Kidney (tissue), 14 donors: ENCODE data around the gene MSH5. TPM values are rescaled to one million over a fixed set of nuclear protein-coding genes. Genes with fewer than 3 reads are reported as not detected.
A peak's percentile ranks its signal among the peaks of the same experiment; 100 is the strongest.

Source experiments
- DNase-seq, 5 donors: peaks; one replicate each; pipeline ENCODE4 v3.0.0-alpha.2; 2013 to 2020
- FAIRE-seq: peaks from 2 replicates; lab custom pipeline; 2012; peaks lifted over from hg19 to GRCh38; lab: Jason Lieb, UNC
- H3K27ac ChIP-seq, 2 donors: one replicate each; pipeline ENCODE4 v1.7.0; 2013; ENCODE audit warnings: low read depth in 2 of 2, low read length in 2 of 2, inconsistent platforms in 1 of 2
- H3K27me3 ChIP-seq: one replicate; pipeline ENCODE4 v1.7.1; 2013; ENCODE audit warnings: low read length, inconsistent platforms; ENCODE audit not compliant: control insufficient read depth, insufficient read depth
- H3K36me3 ChIP-seq, 3 donors: one replicate each; pipeline versions ENCODE4 v1.7.0 to v1.7.1; 2013; ENCODE audit warnings: low read length in 3 of 3, control low read depth in 1 of 3, inconsistent platforms in 1 of 3; ENCODE audit not compliant: insufficient read depth in 3 of 3, control insufficient read depth in 2 of 3
- H3K4me1 ChIP-seq, 3 donors: one replicate each; pipeline versions ENCODE4 v1.7.0 to v1.7.1; 2013; ENCODE audit warnings: low read length in 3 of 3, inconsistent platforms in 1 of 3, low read depth in 1 of 3; ENCODE audit not compliant: control insufficient read depth in 2 of 3, insufficient read depth in 2 of 3
- H3K4me3 ChIP-seq, 3 donors: one replicate each; pipeline versions ENCODE4 v1.7.0 to v1.8.1; 2013; ENCODE audit warnings: low read length in 3 of 3, control low read depth in 1 of 3, inconsistent platforms in 1 of 3
- H3K9ac ChIP-seq, 3 donors: one replicate each; pipeline versions ENCODE4 v1.7.0 to v1.7.1; 2013; ENCODE audit warnings: low read length in 3 of 3, control low read depth in 1 of 3, inconsistent platforms in 1 of 3
- H3K9me3 ChIP-seq, 3 donors: one replicate each; pipeline versions ENCODE4 v1.7.0 to v1.7.1; 2013; ENCODE audit warnings: low read length in 3 of 3, control low read depth in 1 of 3, inconsistent platforms in 1 of 3; ENCODE audit not compliant: control insufficient read depth in 2 of 3, insufficient read depth in 1 of 3
- CTCF ChIP-seq: IDR thresholded peaks from 3 replicates; pipeline ENCODE4 v1.5.1; 2012; ENCODE audit warnings: mild to moderate bottlenecking, moderate library complexity, borderline replicate concordance; ENCODE audit not compliant: insufficient read depth; ENCODE audit errors: extremely low read depth
- intact Hi-C: fragments of 100-400 bp; cut with DNase I; formaldehyde crosslinking; loops from one replicate; pipeline ENCODE4 v1.11.1; 2022
- polyA plus RNA-seq: library from polyadenylated mRNA; stranded (reverse); fragments of 350-450 nt; fragmentation: Illumina TruSeq; extraction: RNeasy Lipid Tissue Mini Kit (QIAGEN cat#74804); gene quantifications from one replicate; pipeline ENCODE4 v1.2.3, GENCODE V29; 2014; ENCODE audit warnings: low read depth, low replicate concordance; ENCODE audit not compliant: insufficient read depth
- total RNA-seq: library from RNA; stranded (reverse); fragmentation: NEBNext Ultra II Directional; extraction: Animal tissue kit (Norgen Biotek cat#: 25700); gene quantifications from one replicate; pipeline ENCODE4 v1.2.1, GENCODE V29; 2021
- donor health status: control.
- donor health status: control.
- donor health status: control.
- donor health status: control.
- donor health status: control.
- donor health status: DM: yes; HTN: yes; CAD: no.
- donor health status: Normal renal cell carcinoma (clear cell type).

MSH5 gene
- total and polyA plus RNA-seq, 2 donors from 2014 or later: 14.4 to 23.7 TPM

GRCh38 chr6:31794866-31795615 is 55.2 kb downstream of the MSH5 start:
- FAIRE-seq: no peak
- Histone ChIP-seq H3K4me3 (peak overlapping the region; percentile 78 to 94 (median 91)), H3K4me1 (peaks cover 0 to 5% (median 0%) of the 10 kb centered on the region in 3 donors), H3K36me3 (no peaks in the 10 kb centered on the region), H3K9me3 (no peaks in the 10 kb centered on the region), H3K27ac (peak overlapping the region; percentile 91 to 92), H3K27me3 (no peaks in the 10 kb centered on the region), H3K9ac (peak overlapping the region; percentile 76 to 99 (median 98))
- peak; percentile 31 to 86 (median 49) for DNase-seq
- intact Hi-C loops: no loop called here
- TF ChIP-seq CTCF: no peak

- intact Hi-C loops: no loop called here
- no peaks in the 10 kb centered on the region for H3K36me3 ChIP-seq
- H3K4me1 ChIP-seq: peaks cover 0 to 5% (median 0%) of the 10 kb centered on the region in 3 donors
- H3K27ac ChIP-seq: peak within 1 kb of the TSS; percentile 91 to 92
- DNase-seq (peak; percentile 90 to 98 (median 94)), FAIRE-seq (no peak)
- peak within 1 kb of the TSS; percentile 78 to 94 (median 91) for H3K4me3 ChIP-seq
- H3K9ac ChIP-seq: peak within 1 kb of the TSS; percentile 76 to 99 (median 98)
- no peaks in the 10 kb centered on the region for H3K9me3 ChIP-seq
- peak; percentile 83 for TF ChIP-seq CTCF
- no peaks in the 10 kb centered on the region for H3K27me3 ChIP-seq
Measured at GRCh38 chr6:31795616-31796298, 56.0 kb downstream of the MSH5 start, which contains the start of gene VARS1. VARS1 (minus strand) TSS chr6:31795752; CDS start chr6:31795217, 535 bp downstream.

GRCh38 chr6:31796993-31797385 is 57.2 kb downstream of the MSH5 start:
- Histone ChIP-seq H3K9ac (no peak overlapping the region), H3K4me1 (peaks cover 0 to 5% (median 0%) of the 10 kb centered on the region in 3 donors), H3K27ac (no peak overlapping the region), H3K4me3 (no peak overlapping the region), H3K9me3 (no peaks in the 10 kb centered on the region), H3K27me3 (no peaks in the 10 kb centered on the region), H3K36me3 (no peaks in the 10 kb centered on the region)
- no peak for TF ChIP-seq CTCF
- intact Hi-C loops: no loop called here
- FAIRE-seq (no peak), DNase-seq (no peak)
